ENCODE results near the gene TUBB4A. TPM values are rescaled to one million over a fixed set of nuclear protein-coding genes. Genes with fewer than 3 reads are reported as not detected.
"Not testable (repeated sequence)": the region's sequence is repeated elsewhere in the genome, so short reads cannot be mapped to it uniquely, and the experiment has no call there.

TUBB4A gene
- total RNA-seq, result 1 to 10 TPM in 1 of 2 donors, under 1 TPM in 1; 0.28 to 2.1 TPM
- under 1 TPM; 0.05 to 0.08 TPM for polyA plus RNA-seq
- long read RNA-seq, donor 1, result 0 reads
- long read RNA-seq, donor 2, result 0 reads
- long read RNA-seq, donor 3, result 0 reads
- long read RNA-seq, donor 4, result 0 reads
- long read RNA-seq, donor 5, partial matches to known transcripts, result 0 of 3 reads
- long read RNA-seq, donor 5, other reads (novel, unspliced or antisense), result 0 of 3 reads

- ATAC-seq (ENCODE audit: insufficient read depth, low FRiP score) (no peak), DNase-seq (peak in 2 of 3 donors; percentile 25 to 29)
- Histone ChIP-seq H3K27ac (ENCODE audit: low read depth in 1 of 2, low read length in 1 of 2) (no peak within 1 kb of the TSS), H3K9me3 (ENCODE audit: control insufficient read depth in 4 of 4, insufficient read depth in 3 of 4, low read length in 3 of 4) (no peaks in the 10 kb centered on the region), H3K4me1 (ENCODE audit: control insufficient read depth in 5 of 5, insufficient read depth in 5 of 5, low read length in 5 of 5) (peaks cover 0 to 11% (median 4%) of the 10 kb centered on the region in 5 donors), H3K27me3 (ENCODE audit: control insufficient read depth in 3 of 3, insufficient read depth in 3 of 3, low read length in 2 of 3) (peaks cover 0 to 10% (median 5%) of the 10 kb centered on the region in 3 donors), H3K9ac (ENCODE audit: insufficient read depth in 1 of 2, low read length in 2 of 2) (no peak within 1 kb of the TSS), H3K4me3 (peak within 1 kb of the TSS; percentile 33), H3K36me3 (ENCODE audit: control insufficient read depth in 4 of 4, insufficient read depth in 4 of 4, low read length in 4 of 4) (no peaks in the 10 kb centered on the region)
- WGBS, 2 donors, result 1 to 2% methylated on average over 38 to 71 of the region's 71 CpGs
- TF ChIP-seq, protein P1, sequence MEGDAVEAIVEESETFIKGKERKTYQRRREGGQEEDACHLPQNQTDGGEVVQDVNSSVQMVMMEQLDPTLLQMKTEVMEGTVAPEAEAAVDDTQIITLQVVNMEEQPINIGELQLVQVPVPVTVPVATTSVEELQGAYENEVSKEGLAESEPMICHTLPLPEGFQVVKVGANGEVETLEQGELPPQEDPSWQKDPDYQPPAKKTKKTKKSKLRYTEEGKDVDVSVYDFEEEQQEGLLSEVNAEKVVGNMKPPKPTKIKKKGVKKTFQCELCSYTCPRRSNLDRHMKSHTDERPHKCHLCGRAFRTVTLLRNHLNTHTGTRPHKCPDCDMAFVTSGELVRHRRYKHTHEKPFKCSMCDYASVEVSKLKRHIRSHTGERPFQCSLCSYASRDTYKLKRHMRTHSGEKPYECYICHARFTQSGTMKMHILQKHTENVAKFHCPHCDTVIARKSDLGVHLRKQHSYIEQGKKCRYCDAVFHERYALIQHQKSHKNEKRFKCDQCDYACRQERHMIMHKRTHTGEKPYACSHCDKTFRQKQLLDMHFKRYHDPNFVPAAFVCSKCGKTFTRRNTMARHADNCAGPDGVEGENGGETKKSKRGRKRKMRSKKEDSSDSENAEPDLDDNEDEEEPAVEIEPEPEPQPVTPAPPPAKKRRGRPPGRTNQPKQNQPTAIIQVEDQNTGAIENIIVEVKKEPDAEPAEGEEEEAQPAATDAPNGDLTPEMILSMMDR (IDR thresholded peaks at IDR 0.05; ENCODE audit: control extremely low read depth, extremely low read depth), result no peak
These were observed at the start of gene TUBB4A for GRCh38 chr19:6501740-6502648. TUBB4A (minus strand) TSS chr19:6502309; CDS start chr19:6502212, 97 bp downstream.

DNA sequence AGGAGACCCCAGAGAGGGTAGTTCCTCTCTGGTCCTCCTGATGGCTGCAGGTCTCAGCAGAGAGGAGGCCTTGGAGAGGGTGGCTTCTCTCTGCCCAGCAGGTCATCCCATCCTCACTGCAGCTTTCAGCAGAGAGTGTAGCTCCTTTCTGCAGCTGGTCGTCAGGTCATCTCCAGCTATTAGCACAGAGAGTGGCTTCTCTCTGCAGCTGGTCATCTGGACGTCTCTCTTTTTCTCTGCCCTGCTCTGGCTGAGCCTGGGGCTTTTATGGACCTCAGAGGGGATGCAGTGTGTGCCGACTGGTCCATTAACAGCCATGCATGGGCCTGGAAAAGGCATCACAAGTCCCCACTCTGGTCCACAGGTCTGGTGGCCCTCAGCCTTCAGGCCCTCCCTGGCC is 49.0 kb upstream of the TUBB4A start:
- Histone ChIP-seq H3K9ac (ENCODE audit: insufficient read depth in 1 of 2, low read length in 2 of 2) (no peak overlapping the region), H3K27ac (ENCODE audit: low read depth in 1 of 2, low read length in 1 of 2) (no peak overlapping the region), H3K27me3 (ENCODE audit: control insufficient read depth in 3 of 3, insufficient read depth in 3 of 3, low read length in 2 of 3) (no peaks in the 10 kb centered on the region), H3K36me3 (ENCODE audit: control insufficient read depth in 4 of 4, insufficient read depth in 4 of 4, low read length in 4 of 4) (no peaks in the 10 kb centered on the region), H3K4me3 (no peak overlapping the region), H3K9me3 (ENCODE audit: control insufficient read depth in 4 of 4, insufficient read depth in 3 of 4, low read length in 3 of 4) (peaks cover 0 to 3% (median 0%) of the 10 kb centered on the region in 4 donors), H3K4me1 (ENCODE audit: control insufficient read depth in 5 of 5, insufficient read depth in 5 of 5, low read length in 5 of 5) (no peaks in the 10 kb centered on the region)
- TF ChIP-seq, protein P1 (IDR thresholded peaks at IDR 0.05; ENCODE audit: control extremely low read depth, extremely low read depth), result no peak
- ATAC-seq (ENCODE audit: insufficient read depth, low FRiP score) (no peak), DNase-seq (no peak)
- WGBS, 2 donors, result 96 to 97% methylated on average over 3 of the region's 3 CpGs

- 72 to 73% methylated on average over 6 of the region's 6 CpGs for WGBS, 2 donors
These were observed 48.6 kb upstream of the TUBB4A start for GRCh38 chr19:6550679-6551078.

GRCh38 chr19:6543866-6544347 is 41.8 kb upstream of the TUBB4A start:
- 65 to 84% methylated on average over 11 of the region's 11 CpGs for WGBS, 2 donors
- TF ChIP-seq, protein P1 (IDR thresholded peaks at IDR 0.05; ENCODE audit: control extremely low read depth, extremely low read depth), result no peak
- Histone ChIP-seq H3K27me3 (ENCODE audit: control insufficient read depth in 3 of 3, insufficient read depth in 3 of 3, low read length in 2 of 3) (no peaks in the 10 kb centered on the region), H3K4me1 (ENCODE audit: control insufficient read depth in 5 of 5, insufficient read depth in 5 of 5, low read length in 5 of 5) (peaks cover 0 to 2% (median 0%) of the 10 kb centered on the region in 5 donors), H3K27ac (ENCODE audit: low read depth in 1 of 2, low read length in 1 of 2) (no peak overlapping the region), H3K4me3 (no peak overlapping the region), H3K36me3 (ENCODE audit: control insufficient read depth in 4 of 4, insufficient read depth in 4 of 4, low read length in 4 of 4) (no peaks in the 10 kb centered on the region), H3K9me3 (ENCODE audit: control insufficient read depth in 4 of 4, insufficient read depth in 3 of 4, low read length in 3 of 4) (peaks cover 0 to 3% (median 0%) of the 10 kb centered on the region in 4 donors), H3K9ac (ENCODE audit: insufficient read depth in 1 of 2, low read length in 2 of 2) (no peak overlapping the region)
- ATAC-seq (ENCODE audit: insufficient read depth, low FRiP score), result no peak
- no peak for DNase-seq

More at GRCh38 chr19:6550679-6551078, 48.6 kb upstream of the TUBB4A start:
- H3K27ac ChIP-seq (ENCODE audit: low read depth in 1 of 2, low read length in 1 of 2); H3K27me3 ChIP-seq (ENCODE audit: control insufficient read depth in 3 of 3, insufficient read depth in 3 of 3, low read length in 2 of 3); H3K9me3 ChIP-seq (ENCODE audit: control insufficient read depth in 4 of 4, insufficient read depth in 3 of 4, low read length in 3 of 4); H3K9ac ChIP-seq (ENCODE audit: insufficient read depth in 1 of 2, low read length in 2 of 2); H3K4me3 ChIP-seq; H3K36me3 ChIP-seq (ENCODE audit: control insufficient read depth in 4 of 4, insufficient read depth in 4 of 4, low read length in 4 of 4); DNase-seq; ATAC-seq (ENCODE audit: insufficient read depth, low FRiP score); H3K4me1 ChIP-seq (ENCODE audit: control insufficient read depth in 5 of 5, insufficient read depth in 5 of 5, low read length in 5 of 5): not testable (repeated sequence)
